ENCODE results near the gene PRKCZ.
A peak's percentile ranks its signal among the peaks of the same experiment; 100 is the strongest.

The PRKCZ gene

DNA sequence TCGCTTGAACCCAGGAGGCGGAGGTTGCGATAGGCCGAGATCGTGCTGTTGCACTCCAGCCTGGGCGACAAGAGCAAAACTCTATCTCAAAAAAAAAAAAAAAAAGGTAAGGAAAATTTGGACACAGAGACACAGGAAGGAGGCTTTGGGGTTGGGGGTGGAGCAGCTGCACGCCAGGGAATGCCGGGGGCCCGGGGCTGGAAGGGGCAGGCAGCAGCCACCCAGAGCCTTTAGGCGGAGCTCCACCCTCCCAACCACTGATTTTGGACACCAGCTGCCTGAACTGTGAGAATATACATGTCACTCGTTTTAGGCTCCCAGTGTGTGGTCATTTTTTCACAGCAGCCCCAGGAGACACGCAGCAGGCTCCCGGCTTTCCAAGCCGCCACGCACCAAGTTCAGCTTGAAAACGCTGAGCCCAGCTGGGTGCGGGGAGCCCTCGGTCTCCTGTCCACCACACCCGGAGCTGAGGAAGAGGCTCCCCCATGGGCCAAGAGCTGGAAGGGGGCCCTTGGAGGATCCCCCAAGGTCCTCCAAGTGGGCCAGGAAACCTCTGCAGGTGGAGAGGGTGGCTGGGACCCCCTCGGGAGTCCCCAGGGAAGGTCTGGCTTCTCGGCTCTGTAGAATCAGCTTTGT, 150.2 kb downstream of the PRKCZ start:
- DNase-seq = no peak

DNA sequence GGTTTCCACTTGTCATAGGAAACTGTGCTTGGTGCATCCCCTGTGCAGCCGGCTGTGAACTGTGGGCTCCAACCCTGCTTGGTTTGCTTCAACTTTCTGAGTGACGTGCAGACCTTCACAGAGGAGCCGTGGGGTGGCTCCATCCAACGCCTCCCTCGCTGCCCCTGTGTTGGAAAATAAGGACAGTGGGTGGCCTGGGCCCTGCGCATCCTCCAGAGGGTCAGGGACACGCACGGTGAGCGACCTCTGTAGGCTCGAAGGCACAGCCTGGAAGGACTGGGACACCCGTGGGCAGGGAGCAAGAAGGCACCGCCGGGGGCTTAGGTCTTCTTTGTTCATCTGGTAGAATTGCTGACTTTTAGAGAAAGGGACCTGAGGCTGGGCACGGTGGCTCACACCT, 150.9 kb downstream of the PRKCZ start:
- no peak for DNase-seq

- no peak for DNase-seq
Observed at GRCh38 chr1:2202008-2202575, 151.9 kb downstream of the PRKCZ start.

GRCh38 chr1:2202843-2203601, 152.8 kb downstream of the PRKCZ start:
- DNase-seq = no peak

DNA sequence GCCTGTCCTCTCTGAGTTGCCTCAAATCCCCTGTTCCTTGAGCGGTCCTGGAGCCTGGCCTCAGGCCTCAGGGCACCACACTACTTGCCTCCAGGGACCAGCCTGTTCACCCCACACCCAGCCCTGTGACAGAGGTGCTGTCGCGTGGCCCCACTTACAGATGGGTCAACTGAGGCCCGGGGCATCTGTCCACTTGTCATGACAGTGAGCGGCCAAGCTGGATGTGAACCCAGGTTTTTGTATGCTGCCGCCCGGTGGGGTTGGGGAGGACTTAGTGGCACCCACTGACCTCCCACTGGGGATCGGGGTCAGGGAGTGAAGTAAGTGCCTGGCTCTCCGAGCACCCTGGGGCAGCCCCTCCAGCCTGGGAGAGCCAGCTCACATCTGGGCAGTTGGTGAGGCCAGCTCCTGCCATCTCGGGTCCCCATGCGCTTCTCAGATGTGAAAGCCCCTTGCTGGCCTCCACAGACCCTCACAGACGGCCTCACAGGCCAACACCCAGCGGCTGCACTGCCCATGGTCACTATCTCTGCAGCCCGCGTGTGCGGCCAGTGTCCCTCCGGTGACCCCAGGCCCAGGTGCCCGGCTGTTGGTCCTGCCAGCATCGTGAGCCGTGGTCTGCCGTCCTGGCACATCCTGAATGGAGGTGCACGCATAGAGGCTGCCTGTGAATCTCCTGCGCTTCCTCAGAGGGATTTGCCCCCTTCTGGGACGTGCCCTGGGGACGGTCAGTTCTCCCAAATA, 153.6 kb downstream of the PRKCZ start:
- no peak for DNase-seq

GRCh38 chr1:2204415-2205190, 154.4 kb downstream of the PRKCZ start:
- no peak for DNase-seq

- DNase-seq = peak; percentile 96
Observed at GRCh38 chr1:2205191-2205952, 155.2 kb downstream of the PRKCZ start.

DNA sequence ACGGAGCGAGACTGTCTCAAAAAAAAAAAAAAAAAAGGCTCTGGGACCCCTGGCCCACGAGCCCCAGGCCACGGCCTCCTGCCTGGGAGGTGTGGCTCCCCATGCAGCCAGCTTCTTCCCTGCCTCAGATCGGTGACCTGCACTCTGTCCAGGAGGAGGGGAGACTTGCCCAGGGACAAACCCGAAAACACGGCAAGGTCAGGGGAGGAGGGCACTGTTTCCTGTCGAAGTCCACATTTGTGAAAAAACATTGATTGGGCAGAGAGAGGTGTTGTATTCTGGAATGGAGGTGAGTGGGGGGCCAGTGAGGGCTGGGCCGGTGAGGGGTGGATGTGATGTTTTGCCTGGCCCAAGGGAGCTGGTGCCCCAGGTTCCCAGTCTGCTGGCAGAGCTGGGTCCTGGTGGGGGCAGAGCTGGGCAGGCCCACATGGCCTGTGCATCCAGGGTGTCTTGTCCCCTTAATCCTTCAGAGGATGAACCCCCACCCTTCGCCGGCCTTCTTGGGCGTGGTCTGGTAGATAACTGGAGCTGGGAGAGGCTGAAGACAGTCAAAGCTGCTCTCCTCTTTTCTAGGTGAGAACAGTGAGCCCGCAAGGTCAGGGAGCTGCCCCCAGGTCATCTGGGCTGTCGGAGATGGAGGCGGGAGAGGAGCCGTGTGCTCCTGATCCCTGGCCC, 156.7 kb downstream of the PRKCZ start:
- no peak for DNase-seq

- no peak for DNase-seq
Observed at GRCh38 chr1:2208309-2209239, 158.4 kb downstream of the PRKCZ start.

GRCh38 chr1:2209400-2210083, 159.3 kb downstream of the PRKCZ start:
- DNase-seq = no peak

DNA sequence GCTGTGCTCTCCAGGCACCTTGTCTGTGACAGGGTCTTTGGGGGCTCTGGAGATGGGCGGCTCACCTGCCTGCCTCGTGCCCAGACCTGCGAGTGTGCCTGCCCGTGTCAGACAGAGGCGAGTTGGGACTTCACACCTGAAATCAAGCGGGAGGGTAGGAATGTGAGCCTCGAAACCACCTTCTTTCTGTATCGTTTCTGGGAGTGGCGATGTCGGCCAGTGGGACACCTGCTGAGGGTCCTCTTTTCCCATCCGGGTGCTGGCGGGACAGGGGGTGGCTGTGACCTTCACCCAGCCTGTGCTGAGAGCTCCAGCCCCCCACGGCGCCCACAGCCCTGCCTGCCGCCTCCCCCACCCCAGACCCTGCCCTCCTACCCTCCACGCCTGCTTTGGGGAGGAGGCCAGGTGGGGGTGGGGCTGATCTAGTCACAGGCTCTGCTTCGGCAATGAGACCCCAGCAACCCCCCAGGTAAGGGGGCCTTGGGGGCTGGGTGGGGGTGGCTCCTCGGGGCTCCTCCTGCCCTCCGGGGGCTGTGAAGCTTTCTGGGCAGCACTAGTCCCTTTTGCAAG, 160.0 kb downstream of the PRKCZ start:
- DNase-seq = no peak

GRCh38 chr1:2210786-2211185, 160.6 kb downstream of the PRKCZ start:
- DNase-seq = no peak

DNA sequence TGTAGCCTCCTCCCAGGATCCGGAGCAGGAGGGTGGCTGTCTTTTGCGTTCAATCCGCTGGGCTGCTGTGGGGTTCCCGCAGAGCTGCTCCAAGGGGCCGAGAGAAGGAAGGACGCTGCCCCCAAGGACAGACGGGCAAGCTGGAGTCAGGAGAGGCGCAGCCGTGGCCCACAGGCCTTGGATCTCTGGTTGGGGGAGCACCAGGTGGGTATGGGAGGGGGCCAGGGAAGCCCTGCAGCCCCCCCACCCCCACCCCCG, 162.0 kb downstream of the PRKCZ start:
- DNase-seq = no peak

DNA sequence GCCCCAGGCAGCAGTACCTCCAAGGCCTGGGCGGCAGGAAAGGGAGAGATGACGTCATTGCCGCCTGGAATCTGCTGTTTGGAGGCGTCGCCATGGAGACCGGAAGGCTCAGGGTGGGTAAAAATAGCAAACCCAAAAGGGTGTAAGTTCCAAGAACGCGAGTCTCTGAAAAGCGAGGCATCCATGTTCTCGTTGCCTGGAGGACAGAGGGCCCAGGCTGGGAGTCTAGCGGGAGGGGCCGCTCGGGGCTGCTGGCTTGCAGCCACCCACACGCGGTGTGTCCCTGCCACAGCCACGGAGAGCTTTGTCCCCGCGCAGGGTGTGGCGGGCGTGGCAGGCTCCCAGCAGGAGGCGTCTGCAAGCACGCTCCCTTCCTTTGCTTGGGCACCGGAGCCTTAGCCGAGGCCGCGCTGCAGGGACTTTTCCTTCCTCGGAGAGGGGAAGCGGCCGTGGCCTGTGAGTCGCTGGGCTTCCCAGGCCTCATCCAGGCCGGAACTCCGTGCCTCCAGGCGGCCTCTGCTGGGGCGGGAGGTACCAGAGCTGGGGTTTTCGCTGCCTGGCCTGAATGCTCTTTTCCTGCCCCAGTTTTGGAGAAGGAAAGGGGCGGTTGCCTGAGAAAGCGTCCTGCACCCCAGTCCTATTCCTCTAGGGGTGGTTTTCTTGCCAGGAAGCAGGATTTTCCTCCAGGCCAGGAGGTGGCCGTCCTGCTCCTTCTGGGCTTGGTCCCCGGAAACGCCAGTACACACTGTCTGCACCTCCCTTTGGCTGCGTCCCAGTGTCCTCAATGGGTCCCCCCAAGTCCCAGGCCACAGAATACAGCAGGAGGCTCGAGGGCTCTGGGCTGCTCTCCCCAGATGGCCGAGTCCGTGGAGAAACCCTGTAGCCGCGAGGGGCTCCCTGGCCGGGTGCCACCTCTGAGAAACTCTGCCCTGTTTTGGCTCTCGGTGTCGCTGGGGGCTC, 162.6 kb downstream of the PRKCZ start:
- DNase-seq = peak; percentile 85

DNA sequence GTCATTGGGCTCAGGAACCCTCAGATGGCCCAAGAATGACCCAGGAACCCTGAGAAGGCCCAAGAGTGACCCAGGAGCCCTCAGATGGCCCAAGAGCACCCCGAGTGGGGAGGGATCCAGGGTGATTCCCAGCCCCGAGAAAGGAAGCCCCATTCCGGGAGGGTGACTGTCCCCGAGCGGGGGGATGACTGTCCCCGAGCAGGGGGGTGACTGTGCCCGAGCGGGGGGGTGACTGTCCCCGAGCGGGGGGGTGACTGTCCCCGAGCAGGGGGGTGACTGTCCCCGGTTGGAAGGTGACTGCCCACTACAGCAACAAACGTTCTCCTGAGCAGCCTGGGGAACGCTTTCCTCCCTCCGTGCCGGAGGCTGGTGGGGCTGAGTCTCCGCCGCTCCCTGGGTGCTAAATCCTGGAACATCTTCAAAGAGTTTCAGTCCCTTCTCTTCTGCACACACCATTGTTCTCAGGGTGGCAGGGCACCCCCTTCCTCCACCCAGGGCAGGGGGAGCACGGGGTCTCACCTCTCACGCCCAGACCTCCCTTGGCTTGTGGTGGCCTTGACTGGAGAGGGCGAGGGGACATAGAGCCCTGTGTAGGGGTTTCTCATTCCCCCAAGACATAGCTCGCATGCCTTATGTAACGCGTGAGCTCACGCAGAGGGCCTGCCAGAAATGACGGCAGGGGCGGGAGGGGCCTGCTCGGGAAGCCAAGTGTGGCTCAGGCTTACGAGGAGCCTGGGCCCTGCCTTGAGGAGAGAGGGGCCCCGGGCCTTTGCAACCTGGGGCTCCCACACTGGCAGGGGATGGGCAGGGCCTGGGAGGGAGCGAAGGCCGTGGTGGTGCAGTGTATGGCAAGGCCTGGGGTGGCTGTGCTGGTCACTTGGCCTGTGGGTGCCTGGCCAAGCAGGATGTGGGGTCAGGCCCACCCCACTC, 163.6 kb downstream of the PRKCZ start:
- no peak for DNase-seq

- no peak for DNase-seq
Observed at GRCh38 chr1:2214541-2215241, 164.5 kb downstream of the PRKCZ start.

GRCh38 chr1:2215329-2215728, 165.1 kb downstream of the PRKCZ start:
- no peak for DNase-seq

Measured in activated effector memory CD4-positive, alpha-beta T cell treated with anti-CD3 and anti-CD28 coated beads, Interleukin-2, amount 50 U/mL, for 16 hours (primary cell).